ENCODE measurements around the gene TRHDE. TPM values are rescaled to one million over a fixed set of nuclear protein-coding genes. Genes with fewer than 3 reads are reported as not detected.

TRHDE gene
- total and polyA plus RNA-seq, 2 donors (not counting 3 experiments of a cell fraction or from before 2014, with no cell fraction given): not detected

- dilution Hi-C loops (cut with MboI; ENCODE audit: extremely low pct_ligation_motif_present, low sequenced_read_pairs) (no loop called here), intact Hi-C loops (cut with micrococcal nuclease) (no loop called here)
- BruUV-seq (replicated peaks): no TSS peak
- H2AFZ ChIP-seq (ENCODE audit: low read depth, low read length): no peak overlapping the region
- no peaks in the 10 kb centered on the region for H3K79me2 ChIP-seq (ENCODE audit: control insufficient read depth, insufficient read depth, low read length)
- ChIA-PET CTCF (no interaction called here), POLR2A (no interaction called here)
- no peaks in the 10 kb centered on the region for H3K9me3 ChIP-seq (replicated peaks; ENCODE audit: control insufficient read depth, insufficient read depth, low read length)
- no peak for FAIRE-seq
- TF ChIP-seq POLR2A (IDR thresholded peaks at IDR 0.05; ENCODE audit: low read depth, low read length) (no peak), JUN (IDR thresholded peaks at IDR 0.05; ENCODE audit: borderline replicate concordance, insufficient read depth, insufficient read length, low read depth) (no peak), FOS (IDR thresholded peaks at IDR 0.05; ENCODE audit: borderline replicate concordance, insufficient read depth, low read length) (no peak), GATA2 (IDR thresholded peaks at IDR 0.05; ENCODE audit: insufficient read depth, insufficient read length, low read depth, low read length) (no peak), CTCF (IDR thresholded peaks at IDR 0.05; ENCODE audit: extremely low read depth in 1 of 2, insufficient read depth in 1 of 2, low read depth in 1 of 2, low read length in 2 of 2) (no peak), MYC (IDR thresholded peaks at IDR 0.05; ENCODE audit: low read depth, low read length) (no peak)
- H3K27me3 ChIP-seq (ENCODE audit: control insufficient read depth in 2 of 2, insufficient read depth in 2 of 2, low read length in 2 of 2): no peaks in the 10 kb centered on the region
- H3K36me3 ChIP-seq (ENCODE audit: control insufficient read depth in 2 of 2, extremely low read depth in 1 of 2, insufficient read depth in 2 of 2, low read length in 2 of 2): no peaks in the 10 kb centered on the region
- no peaks in the 10 kb centered on the region for H3K9me1 ChIP-seq (replicated peaks; ENCODE audit: control insufficient read depth, extremely low read depth, insufficient read depth, low read length)
- no peak overlapping the region for H3K9ac ChIP-seq (replicated peaks; ENCODE audit: extremely low read depth, insufficient read depth, low read length)
- no peaks in the 10 kb centered on the region for H3K4me1 ChIP-seq (ENCODE audit: control insufficient read depth, extremely low read depth, insufficient read depth, low read length)
- no peak for DNase-seq (ENCODE audit: low read depth, low spot score)
- no peak overlapping the region for H3K4me2 ChIP-seq (ENCODE audit: insufficient read depth, low read length)
- no peak overlapping the region for H3K4me3 ChIP-seq (replicated peaks in 1 of 3; ENCODE audit: insufficient read depth in 1 of 3, low read depth in 1 of 3, low read length in 3 of 3)
- H4K20me1 ChIP-seq (replicated peaks; ENCODE audit: control insufficient read depth, extremely low read depth, insufficient read depth, low read length): no peaks in the 10 kb centered on the region
- no peak overlapping the region for H3K27ac ChIP-seq (ENCODE audit: insufficient read depth, low read depth, low read length)
Measured at GRCh38 chr12:72261885-72262284, 10.3 kb upstream of the TRHDE start.

- TF ChIP-seq MYC (IDR thresholded peaks at IDR 0.05; ENCODE audit: low read depth, low read length) (no peak), CTCF (IDR thresholded peaks at IDR 0.05; ENCODE audit: extremely low read depth in 1 of 2, insufficient read depth in 1 of 2, low read depth in 1 of 2, low read length in 2 of 2) (peak in 1 of 2 donors; percentile 17), EZH2 (IDR thresholded peaks at IDR 0.05; ENCODE audit: borderline replicate concordance, low read depth, low read length, severe bottlenecking) (no peak)
- peak; percentile 3 for DNase-seq (ENCODE audit: low read depth, low spot score)
- no peak overlapping the region for H3K4me2 ChIP-seq (ENCODE audit: insufficient read depth, low read length)
- no peak overlapping the region for H3K27ac ChIP-seq (ENCODE audit: insufficient read depth, low read depth, low read length)
- no peaks in the 10 kb centered on the region for H3K4me1 ChIP-seq (ENCODE audit: control insufficient read depth, extremely low read depth, insufficient read depth, low read length)
- H3K27me3 ChIP-seq (ENCODE audit: control insufficient read depth in 2 of 2, insufficient read depth in 2 of 2, low read length in 2 of 2): no peaks in the 10 kb centered on the region
- dilution Hi-C loops (cut with MboI; ENCODE audit: extremely low pct_ligation_motif_present, low sequenced_read_pairs): no loop called here
- no peaks in the 10 kb centered on the region for H3K9me3 ChIP-seq (replicated peaks; ENCODE audit: control insufficient read depth, insufficient read depth, low read length)
- no peak for FAIRE-seq
- ChIA-PET CTCF (no interaction called here), POLR2A (no interaction called here)
- intact Hi-C loops (cut with micrococcal nuclease): no loop called here
- no peaks in the 10 kb centered on the region for H4K20me1 ChIP-seq (replicated peaks; ENCODE audit: control insufficient read depth, extremely low read depth, insufficient read depth, low read length)
- no peaks in the 10 kb centered on the region for H3K36me3 ChIP-seq (ENCODE audit: control insufficient read depth in 2 of 2, extremely low read depth in 1 of 2, insufficient read depth in 2 of 2, low read length in 2 of 2)
- no peaks in the 10 kb centered on the region for H3K9me1 ChIP-seq (replicated peaks; ENCODE audit: control insufficient read depth, extremely low read depth, insufficient read depth, low read length)
- H2AFZ ChIP-seq (ENCODE audit: low read depth, low read length): no peak overlapping the region
- H3K4me3 ChIP-seq (replicated peaks in 1 of 3; ENCODE audit: insufficient read depth in 1 of 3, low read depth in 1 of 3, low read length in 3 of 3): no peak overlapping the region
- no TSS peak for BruUV-seq (replicated peaks)
- no peak overlapping the region for H3K9ac ChIP-seq (replicated peaks; ENCODE audit: extremely low read depth, insufficient read depth, low read length)
- no peaks in the 10 kb centered on the region for H3K79me2 ChIP-seq (ENCODE audit: control insufficient read depth, insufficient read depth, low read length)
Measured at GRCh38 chr12:72264548-72265175, 7.5 kb upstream of the TRHDE start.
